Skeletal muscle tissue (tissue), 4 donors: Measurements from ENCODE around the gene SAP30. TPM values are rescaled to one million over a fixed set of nuclear protein-coding genes. Genes with fewer than 3 reads are reported as not detected.

Experiments
- H3K27ac ChIP-seq: one replicate; pipeline ENCODE4 v1.7.0; 2013; ENCODE audit warnings: mild to moderate bottlenecking, low read depth, low read length, inconsistent platforms
- H3K27me3 ChIP-seq, 3 donors: one replicate each; pipeline ENCODE4 v1.7.0; 2013; ENCODE audit warnings: low read length in 3 of 3; ENCODE audit not compliant: control insufficient read depth in 3 of 3, insufficient read depth in 3 of 3
- H3K36me3 ChIP-seq, 3 donors: one replicate each; pipeline ENCODE4 v1.7.0; 2013; ENCODE audit warnings: low read length in 3 of 3; ENCODE audit not compliant: control insufficient read depth in 3 of 3, insufficient read depth in 3 of 3
- H3K4me1 ChIP-seq, 3 donors: one replicate each; pipeline ENCODE4 v1.7.0; 2013; ENCODE audit warnings: low read length in 3 of 3, mild to moderate bottlenecking in 3 of 3; ENCODE audit not compliant: control insufficient read depth in 3 of 3, insufficient read depth in 3 of 3
- H3K4me3 ChIP-seq, 3 donors: one replicate each; pipeline ENCODE4 v1.7.0; 2013; ENCODE audit warnings: low read length in 3 of 3
- H3K9ac ChIP-seq, 3 donors: one replicate each; pipeline ENCODE4 v1.7.0; 2013; ENCODE audit warnings: low read length in 3 of 3, mild to moderate bottlenecking in 3 of 3, moderate library complexity in 2 of 3, low read depth in 1 of 3
- H3K9me3 ChIP-seq, 3 donors: one replicate each; pipeline ENCODE4 v1.7.0; 2013; ENCODE audit warnings: low read length in 3 of 3; ENCODE audit not compliant: control insufficient read depth in 3 of 3
- total RNA-seq: library from RNA; depleted of rRNA; stranded (reverse); fragments of >200 nt; gene quantifications from one replicate; pipeline ENCODE4 v1.2.3, GENCODE V29; 2014
- donor health status: Osteomylitis.

The SAP30 gene
- total RNA-seq, 1 donor from 2014 or later = 6.3 TPM

GRCh38 chr4:173334891-173335752, 35.6 kb upstream of the SAP30 start:
- Histone ChIP-seq H3K36me3 (peaks cover 0 to 18% (median 12%) of the 10 kb centered on the region in 3 donors), H3K27me3 (no peaks in the 10 kb centered on the region)

GRCh38 chr4:173337463-173337862, 33.3 kb upstream of the SAP30 start:
- peaks cover 0 to 4% (median 0%) of the 10 kb centered on the region in 3 donors for H3K36me3 ChIP-seq
- H3K27me3 ChIP-seq = no peaks in the 10 kb centered on the region
- H3K9ac ChIP-seq = no peak overlapping the region
- H3K9me3 ChIP-seq = no peaks in the 10 kb centered on the region
- H3K4me1 ChIP-seq = peaks cover 11 to 14% (median 13%) of the 10 kb centered on the region in 3 donors
- H3K27ac ChIP-seq = no peak overlapping the region
- H3K4me3 ChIP-seq = no peak overlapping the region

More at GRCh38 chr4:173334891-173335752, 35.6 kb upstream of the SAP30 start:
- Histone ChIP-seq H3K9me3 (no peaks in the 10 kb centered on the region), H3K9ac (peak overlapping the region; percentile 66 to 77 (median 74)), H3K4me3 (peak overlapping the region; percentile 87 to 94 (median 91)), H3K4me1 (peaks cover 11 to 14% (median 13%) of the 10 kb centered on the region in 3 donors), H3K27ac (peak overlapping the region; percentile 31)

- no peaks in the 10 kb centered on the region for H3K36me3 ChIP-seq
- H3K9ac ChIP-seq = no peak overlapping the region
- H3K27me3 ChIP-seq = no peaks in the 10 kb centered on the region
- no peaks in the 10 kb centered on the region for H3K9me3 ChIP-seq
- H3K4me1 ChIP-seq = no peaks in the 10 kb centered on the region
- H3K27ac ChIP-seq = no peak overlapping the region
- no peak overlapping the region for H3K4me3 ChIP-seq
Measured at GRCh38 chr4:173343832-173344397, 26.8 kb upstream of the SAP30 start.

GRCh38 chr4:173345648-173346047, 25.1 kb upstream of the SAP30 start:
- H3K4me3 ChIP-seq = no peak overlapping the region
- H3K27ac ChIP-seq = no peak overlapping the region
- H3K36me3 ChIP-seq = no peaks in the 10 kb centered on the region
- no peak overlapping the region for H3K9ac ChIP-seq
- H3K9me3 ChIP-seq = no peaks in the 10 kb centered on the region
- H3K4me1 ChIP-seq = no peaks in the 10 kb centered on the region
- no peaks in the 10 kb centered on the region for H3K27me3 ChIP-seq

- H3K4me1 ChIP-seq = no peaks in the 10 kb centered on the region
- no peaks in the 10 kb centered on the region for H3K36me3 ChIP-seq
- H3K4me3 ChIP-seq = no peak overlapping the region
- H3K27ac ChIP-seq = no peak overlapping the region
- H3K9ac ChIP-seq = no peak overlapping the region
- H3K9me3 ChIP-seq = no peaks in the 10 kb centered on the region
- H3K27me3 ChIP-seq = no peaks in the 10 kb centered on the region
Measured at GRCh38 chr4:173346074-173346473, 24.7 kb upstream of the SAP30 start.

GRCh38 chr4:173347467-173347866, 23.3 kb upstream of the SAP30 start:
- Histone ChIP-seq H3K9ac (no peak overlapping the region), H3K4me3 (no peak overlapping the region), H3K27ac (no peak overlapping the region), H3K36me3 (no peaks in the 10 kb centered on the region), H3K4me1 (no peaks in the 10 kb centered on the region), H3K27me3 (no peaks in the 10 kb centered on the region), H3K9me3 (no peaks in the 10 kb centered on the region)

GRCh38 chr4:173357939-173358338, 12.8 kb upstream of the SAP30 start:
- Histone ChIP-seq H3K27me3 (no peaks in the 10 kb centered on the region), H3K27ac (no peak overlapping the region), H3K9me3 (no peaks in the 10 kb centered on the region), H3K4me1 (no peaks in the 10 kb centered on the region), H3K36me3 (no peaks in the 10 kb centered on the region), H3K4me3 (no peak overlapping the region), H3K9ac (no peak overlapping the region)

- no peaks in the 10 kb centered on the region for H3K9me3 ChIP-seq
- H3K4me1 ChIP-seq = no peaks in the 10 kb centered on the region
- no peaks in the 10 kb centered on the region for H3K36me3 ChIP-seq
- no peak overlapping the region for H3K27ac ChIP-seq
- H3K27me3 ChIP-seq = no peaks in the 10 kb centered on the region
- H3K4me3 ChIP-seq = no peak overlapping the region
- H3K9ac ChIP-seq = no peak overlapping the region
Measured at GRCh38 chr4:173360587-173361221, 10.1 kb upstream of the SAP30 start.

- Histone ChIP-seq H3K36me3 (no peaks in the 10 kb centered on the region), H3K9ac (no peak overlapping the region), H3K27ac (no peak overlapping the region), H3K9me3 (no peaks in the 10 kb centered on the region), H3K27me3 (no peaks in the 10 kb centered on the region), H3K4me3 (no peak overlapping the region), H3K4me1 (no peaks in the 10 kb centered on the region)
Measured at GRCh38 chr4:173362666-173363065, 8.1 kb upstream of the SAP30 start.
